PFSK-1 (cell line): ENCODE data around the gene PI4KB.
A peak's percentile ranks its signal among the peaks of the same experiment; 100 is the strongest.

ENCODE experiments used
- FOXP2 ChIP-seq: optimal IDR thresholded peaks from 2 replicates; pipeline ENCODE3; 2011; ENCODE audit warnings: borderline replicate concordance, control low read depth, inconsistent platforms; ENCODE audit not compliant: insufficient read depth; ENCODE audit errors: extremely low read length, extremely low read depth
- POLR2AphosphoS5 ChIP-seq: IDR thresholded peaks from 2 replicates; pipeline ENCODE4 v1.6.1; 2012; ENCODE audit warnings: low read depth, mild to moderate bottlenecking, control low read depth, low read length, moderate library complexity
- REST ChIP-seq, 2 experiments: IDR thresholded peaks; 2 replicates each; pipeline versions ENCODE4 v1.6.1 to v1.8.0; 2011 to 2012; ENCODE audit warnings: low read depth in 2 of 2, low read length in 2 of 2, control low read depth in 1 of 2, inconsistent platforms in 1 of 2, mild to moderate bottlenecking in 1 of 2, moderate library complexity in 1 of 2; ENCODE audit not compliant: insufficient read depth in 1 of 2
- SIN3A ChIP-seq: IDR thresholded peaks from 2 replicates; pipeline ENCODE4 v1.6.1; 2012; ENCODE audit warnings: mild to moderate bottlenecking, low read length, moderate library complexity, borderline replicate concordance; ENCODE audit not compliant: insufficient read depth
- TAF1 ChIP-seq: IDR thresholded peaks from 2 replicates; pipeline ENCODE4 v1.6.1; 2012; ENCODE audit warnings: low read length, control low read depth, borderline replicate concordance; ENCODE audit not compliant: insufficient read depth

Gene PI4KB

GRCh38 chr1:151265446-151266236 lies 61.6 kb downstream of the PI4KB start:
- TF ChIP-seq REST (IDR thresholded peaks at IDR 0.05; ENCODE audit: insufficient read depth in 1 of 2, low read depth in 2 of 2, low read length in 2 of 2) (no peak), SIN3A (no peak), TAF1 (no peak), POLR2AphosphoS5 (0 out of 2 replicates have a peak, but pooled peaks have one; percentile 20)

- TF ChIP-seq TAF1, result no peak
- TF ChIP-seq FOXP2, result no peak
- no peak for TF ChIP-seq SIN3A
- TF ChIP-seq POLR2AphosphoS5, result no peak
- no peak for TF ChIP-seq REST (IDR thresholded peaks at IDR 0.05; ENCODE audit: insufficient read depth in 1 of 2, low read depth in 2 of 2, low read length in 2 of 2)
Measured at GRCh38 chr1:151259351-151259750, 67.9 kb downstream of the PI4KB start.

GRCh38 chr1:151255381-151255780 lies 71.8 kb downstream of the PI4KB start:
- TF ChIP-seq FOXP2, result no peak
- TF ChIP-seq POLR2AphosphoS5, result no peak; the same call in 1 of the 2 replicates
- no peak for TF ChIP-seq REST (IDR thresholded peaks at IDR 0.05; ENCODE audit: insufficient read depth in 1 of 2, low read depth in 2 of 2, low read length in 2 of 2)
- TF ChIP-seq SIN3A, result no peak
- no peak for TF ChIP-seq TAF1

GRCh38 chr1:151254217-151255213 lies 72.7 kb downstream of the PI4KB start, which contains the start of gene PSMD4:
Gene PSMD4 (plus strand): TSS chr1:151254734. CDS start chr1:151254783, 49 bp downstream.
- TF ChIP-seq SIN3A (peak; percentile 78; the same call in 1 of the 2 replicates), POLR2AphosphoS5 (peak; percentile 98), FOXP2 (peak; percentile 64), TAF1 (peak; percentile 94; the same call in 1 of the 2 replicates), REST (IDR thresholded peaks at IDR 0.05; ENCODE audit: insufficient read depth in 1 of 2, low read depth in 2 of 2, low read length in 2 of 2) (no peak)
